GM18520 (cell line): ENCODE data around the gene ZNF804A.
"Not testable (repeated sequence)": the region's sequence is repeated elsewhere in the genome, so short reads cannot be mapped to it uniquely, and the experiment has no call there.

Experiments
- ATAC-seq: cut with Tn5 transposase; IDR thresholded peaks from one replicate; pipeline ENCODE4 v1.9.1; 2021; ENCODE audit not compliant: unreplicated experiment

Gene ZNF804A

GRCh38 chr2:184721881-184722280 is 123.6 kb downstream of the ZNF804A start:
- ATAC-seq: no peak

- no peak for ATAC-seq
These were observed 129.5 kb downstream of the ZNF804A start for GRCh38 chr2:184727813-184728212.

- no peak for ATAC-seq
These were observed 130.1 kb downstream of the ZNF804A start for GRCh38 chr2:184728411-184728810.

GRCh38 chr2:184729581-184729980 is 131.3 kb downstream of the ZNF804A start:
- no peak for ATAC-seq

- ATAC-seq: no peak
These were observed 132.0 kb downstream of the ZNF804A start for GRCh38 chr2:184730288-184730687.

- ATAC-seq: no peak
These were observed 136.0 kb downstream of the ZNF804A start for GRCh38 chr2:184734338-184734737.

- no peak for ATAC-seq
These were observed 137.3 kb downstream of the ZNF804A start for GRCh38 chr2:184735611-184736010.

- no peak for ATAC-seq
These were observed 144.8 kb downstream of the ZNF804A start for GRCh38 chr2:184743096-184743495.

GRCh38 chr2:184756161-184756560 is 157.8 kb downstream of the ZNF804A start:
- no peak for ATAC-seq

GRCh38 chr2:184756885-184757284 is 158.6 kb downstream of the ZNF804A start:
- ATAC-seq: no peak

GRCh38 chr2:184759557-184760255 is 161.4 kb downstream of the ZNF804A start:
- not testable (repeated sequence) for ATAC-seq

GRCh38 chr2:184760931-184761330 is 162.6 kb downstream of the ZNF804A start:
- no peak for ATAC-seq

- ATAC-seq: no peak
These were observed 167.0 kb downstream of the ZNF804A start for GRCh38 chr2:184765112-184765895.

- no peak for ATAC-seq
These were observed 168.7 kb downstream of the ZNF804A start for GRCh38 chr2:184767059-184767458.

- no peak for ATAC-seq
These were observed 170.7 kb downstream of the ZNF804A start for GRCh38 chr2:184769023-184769422.

GRCh38 chr2:184769686-184770085 is 171.4 kb downstream of the ZNF804A start:
- no peak for ATAC-seq

- no peak for ATAC-seq
These were observed 181.4 kb downstream of the ZNF804A start for GRCh38 chr2:184779777-184780176.

GRCh38 chr2:184780384-184780783 is 182.1 kb downstream of the ZNF804A start:
- no peak for ATAC-seq

GRCh38 chr2:184780944-184781343 is 182.6 kb downstream of the ZNF804A start:
- no peak for ATAC-seq

- ATAC-seq: no peak
These were observed 185.2 kb downstream of the ZNF804A start for GRCh38 chr2:184783576-184783975.

- no peak for ATAC-seq
These were observed 194.8 kb downstream of the ZNF804A start for GRCh38 chr2:184793176-184793575.

- no peak for ATAC-seq
These were observed 201.1 kb downstream of the ZNF804A start for GRCh38 chr2:184799379-184799778.
